Measurements from ENCODE around the gene NAA10.
"Not testable (repeated sequence)": the region's sequence is repeated elsewhere in the genome, so short reads cannot be mapped to it uniquely, and the experiment has no call there.

Gene NAA10

GRCh38 chrX:153934762-153935325 lies at the start of gene NAA10:
TSS of gene NAA10 (minus strand) at chrX:153935037. CDS start at chrX:153934904, 133 bp downstream.
- DNase-seq, result peak in 42 of 51 donors; percentile 5 to 79 (median 46)

GRCh38 chrX:153983321-153983801 lies 48.5 kb upstream of the NAA10 start:
- DNase-seq, result no peak

- DNase-seq, result peak in 6 of 51 donors; percentile 13 to 20 (median 19)
Measured at GRCh38 chrX:153981771-153982533, 47.1 kb upstream of the NAA10 start.

- DNase-seq, result no peak
Measured at GRCh38 chrX:153981231-153981630, 46.4 kb upstream of the NAA10 start.

GRCh38 chrX:153980394-153980793 lies 45.6 kb upstream of the NAA10 start:
- not testable (repeated sequence) for DNase-seq

- DNase-seq, result no peak
Measured at GRCh38 chrX:153974726-153975286, 40.0 kb upstream of the NAA10 start.

- peak in 1 of 51 donors; percentile 6 for DNase-seq
Measured at GRCh38 chrX:153974003-153974725, 39.3 kb upstream of the NAA10 start.

- no peak for DNase-seq
Measured at GRCh38 chrX:153973127-153974002, 38.5 kb upstream of the NAA10 start.

GRCh38 chrX:153972368-153973126 lies 37.7 kb upstream of the NAA10 start, which contains the start of gene TMEM187:
TSS of gene TMEM187 (plus strand) at chrX:153972754. CDS start at chrX:153982063, 9,309 bp downstream.
- DNase-seq, result peak; percentile 5 to 90 (median 69)

GRCh38 chrX:153971450-153972367 lies 36.9 kb upstream of the NAA10 start, which contains the start of gene HCFC1:
TSS of gene HCFC1 (minus strand) at chrX:153971818. CDS start at chrX:153970840, 978 bp downstream.
- peak; percentile 49 to 97 (median 85) for DNase-seq

GRCh38 chrX:153971124-153971449 lies 36.2 kb upstream of the NAA10 start:
- peak; percentile 26 to 90 (median 79) for DNase-seq

GRCh38 chrX:153970357-153971123 lies 35.7 kb upstream of the NAA10 start:
- DNase-seq, result peak in 30 of 51 donors; percentile 15 to 89 (median 56)

- peak in 35 of 51 donors; percentile 5 to 81 (median 51) for DNase-seq
Measured at GRCh38 chrX:153969904-153970356, 35.1 kb upstream of the NAA10 start.

GRCh38 chrX:153969125-153969903 lies 34.5 kb upstream of the NAA10 start:
- no peak for DNase-seq

GRCh38 chrX:153968754-153969124 lies 33.9 kb upstream of the NAA10 start:
- DNase-seq, result peak in 10 of 51 donors; percentile 4 to 34 (median 21)

GRCh38 chrX:153968255-153968654 lies 33.4 kb upstream of the NAA10 start:
- DNase-seq, result no peak
